DMS53 (cell line): ENCODE results near the gene UFSP1.

Source experiments
- DNase-seq: peaks from one replicate; lab custom pipeline; 2025; lab: John Stamatoyannopoulos, UW

Gene UFSP1

DNA sequence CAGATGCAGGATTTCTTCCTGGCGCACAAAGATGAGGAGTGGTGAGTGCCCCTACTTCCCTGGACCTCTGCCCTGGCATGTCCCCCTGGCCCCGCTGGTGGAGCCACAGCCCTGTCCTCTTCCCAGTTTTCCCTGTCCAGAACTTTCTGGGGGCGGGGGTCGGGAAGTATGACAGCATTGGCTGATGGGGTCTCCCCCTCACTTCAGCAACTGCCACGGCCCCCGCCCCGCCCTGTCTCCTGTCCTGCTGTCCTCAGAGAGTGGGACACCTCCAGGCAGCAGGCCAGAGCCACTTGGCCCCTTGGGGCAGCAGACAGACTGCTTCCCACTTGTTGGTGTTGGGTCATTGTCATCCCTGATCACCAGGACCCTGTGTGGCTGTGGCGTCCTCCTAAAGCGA lies 7.3 kb downstream of the UFSP1 start:
- DNase-seq = no peak

- no peak for DNase-seq
These were observed 8.4 kb downstream of the UFSP1 start for GRCh38 chr7:100881136-100881535.

DNA sequence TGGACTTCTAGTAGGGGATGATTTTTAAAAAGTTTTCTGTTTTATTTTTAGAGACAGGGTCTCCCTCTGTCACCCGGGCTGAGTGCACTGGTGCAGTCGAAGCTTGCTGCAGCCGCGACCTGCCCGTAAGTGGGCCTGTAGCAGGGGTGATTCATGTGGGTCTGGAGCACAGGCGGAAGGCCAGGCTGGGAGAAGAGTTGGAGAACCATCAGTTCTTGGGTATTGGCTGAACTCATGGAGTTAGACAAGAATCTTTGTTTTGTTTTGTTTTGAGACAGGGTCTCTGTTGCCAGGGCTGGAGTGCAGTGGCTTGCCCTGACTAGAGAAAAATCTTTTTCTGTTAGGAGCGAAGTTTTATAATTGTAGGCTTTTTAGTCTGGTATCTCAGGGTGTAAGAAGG lies 8.9 kb downstream of the UFSP1 start:
- DNase-seq = no peak

- DNase-seq = no peak
These were observed 9.7 kb downstream of the UFSP1 start for GRCh38 chr7:100879685-100880261.

DNA sequence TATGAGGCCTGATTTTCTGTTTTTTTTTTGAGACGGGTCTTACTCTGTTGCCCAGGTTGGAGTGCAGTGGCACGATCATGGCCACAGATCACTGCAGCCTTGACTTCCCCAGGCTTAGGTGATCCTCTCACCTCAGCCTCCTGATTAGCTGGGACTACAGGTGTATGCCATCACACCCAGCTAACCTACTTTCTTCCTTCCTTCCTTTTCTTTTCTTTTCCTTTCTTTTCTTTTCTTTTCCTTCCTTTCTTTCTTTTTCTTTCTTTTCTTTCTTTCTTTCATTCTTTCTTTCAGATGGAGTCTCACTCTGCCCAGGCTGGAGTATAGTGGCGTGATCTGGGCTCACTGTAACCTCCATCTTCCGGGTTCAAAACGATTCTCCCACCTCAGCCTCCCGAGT lies 10.8 kb downstream of the UFSP1 start:
- no peak for DNase-seq

- DNase-seq = no peak
These were observed 11.5 kb downstream of the UFSP1 start for GRCh38 chr7:100878013-100878412.

DNA sequence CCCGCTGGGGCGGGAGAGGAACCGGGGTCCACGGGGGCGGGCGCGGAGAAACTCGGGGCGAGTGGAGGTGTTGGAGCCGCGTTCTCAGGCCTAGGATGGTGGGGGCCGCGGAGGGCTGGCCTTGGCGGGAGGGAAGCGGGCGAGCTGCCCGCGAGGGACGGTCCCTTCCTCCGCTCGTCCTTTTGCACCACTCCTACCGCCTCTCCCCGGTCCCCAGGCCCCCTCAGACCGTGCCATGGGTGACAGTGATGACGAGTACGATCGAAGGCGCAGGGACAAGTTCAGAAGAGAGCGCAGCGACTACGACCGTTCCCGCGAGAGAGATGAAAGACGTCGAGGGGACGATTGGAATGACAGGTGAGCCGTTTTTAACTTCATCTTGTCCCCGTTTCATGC lies 14.2 kb downstream of the UFSP1 start:
- DNase-seq = peak; percentile 72

GRCh38 chr7:100874577-100875355 lies 14.7 kb downstream of the UFSP1 start, which contains the start of gene SRRT:
SRRT (plus strand) TSS chr7:100875103; CDS start chr7:100875591, 488 bp downstream.
- peak; percentile 100 for DNase-seq

DNA sequence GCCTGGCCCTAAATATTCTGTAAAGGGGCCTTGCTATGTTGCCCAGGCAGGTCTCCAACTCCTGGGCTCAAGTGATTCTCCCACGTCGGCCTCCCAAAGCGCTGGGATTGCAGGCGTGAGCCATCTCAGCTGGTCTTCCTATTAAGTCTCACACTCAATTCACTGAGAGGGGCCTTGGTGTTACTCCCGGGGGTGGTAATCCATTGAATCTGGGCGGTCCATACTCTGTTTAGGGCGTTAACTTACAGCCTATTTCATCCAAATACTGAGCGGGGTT lies 15.3 kb downstream of the UFSP1 start:
- peak; percentile 67 for DNase-seq

DNA sequence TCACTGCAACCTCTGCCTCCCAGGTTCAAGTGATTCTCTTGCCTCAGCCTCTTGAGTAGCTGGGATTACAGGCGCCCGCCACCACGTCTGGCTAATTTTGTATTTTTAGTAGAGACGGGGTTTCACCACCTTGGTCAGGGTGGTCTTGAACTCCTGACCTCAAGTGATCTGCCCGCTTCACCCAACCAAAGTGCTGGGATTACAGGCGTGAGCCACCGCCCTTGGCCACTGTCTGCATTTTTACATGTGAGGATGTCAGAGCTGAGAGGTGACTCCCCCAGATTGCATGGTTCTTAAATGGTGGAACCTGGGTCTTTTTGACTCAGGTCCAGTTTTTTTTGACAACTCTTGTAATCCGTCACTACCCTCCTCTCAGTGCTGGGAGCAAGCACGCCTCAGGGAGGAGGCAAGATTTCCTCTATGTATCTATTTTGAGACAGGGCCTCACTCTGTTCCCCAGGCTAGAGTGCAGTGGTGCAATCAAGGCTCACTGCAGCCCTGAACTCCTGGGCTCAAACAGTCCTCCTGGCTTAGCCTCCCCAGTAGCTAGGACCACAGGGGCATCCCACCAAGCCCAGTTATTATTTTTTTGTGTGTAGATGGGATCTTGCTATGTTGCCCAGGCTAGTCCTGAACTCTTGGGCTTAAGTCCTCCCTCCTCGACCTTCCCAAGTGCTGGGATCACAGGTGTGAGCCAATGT lies 15.8 kb downstream of the UFSP1 start:
- DNase-seq = no peak

DNA sequence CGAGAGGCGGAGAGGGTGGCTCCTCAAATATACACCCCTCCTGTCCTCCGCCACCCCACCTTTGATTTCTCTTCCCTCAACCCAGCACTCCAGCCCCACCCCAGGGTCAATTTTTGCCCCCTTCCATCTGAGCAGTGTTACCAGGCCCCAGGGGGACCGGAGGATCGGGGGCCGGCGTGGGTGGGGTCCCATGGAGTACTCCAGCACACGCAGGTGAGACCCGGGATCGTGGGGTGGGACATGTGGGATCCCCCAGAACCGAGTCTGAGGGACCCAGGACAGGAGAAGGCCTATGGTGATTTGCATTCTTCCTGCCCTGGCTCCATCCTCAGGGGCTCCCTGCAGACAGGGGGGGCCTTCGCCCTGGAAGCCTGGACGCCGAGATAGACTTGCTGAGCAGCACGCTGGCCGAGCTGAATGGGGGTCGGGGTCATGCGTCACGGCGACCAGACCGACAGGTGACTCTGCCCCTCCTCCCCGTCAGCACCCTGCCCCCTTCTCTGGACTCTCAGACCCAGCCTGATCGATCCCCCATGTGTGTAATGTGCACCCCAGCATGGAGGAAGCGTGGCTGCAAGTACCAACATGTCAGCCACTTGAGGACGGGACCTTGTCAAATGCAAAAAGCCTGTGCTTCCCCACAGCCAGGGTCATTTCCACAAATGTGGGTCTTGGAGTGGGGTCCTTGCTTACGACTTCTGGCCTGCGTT lies 21.6 kb downstream of the UFSP1 start:
- DNase-seq = no peak

GRCh38 chr7:100867040-100867775 lies 22.3 kb downstream of the UFSP1 start, which contains the start of gene TRIP6:
TRIP6 (plus strand) TSS chr7:100867387; CDS start chr7:100867498, 111 bp downstream.
- peak; percentile 46 for DNase-seq

DNA sequence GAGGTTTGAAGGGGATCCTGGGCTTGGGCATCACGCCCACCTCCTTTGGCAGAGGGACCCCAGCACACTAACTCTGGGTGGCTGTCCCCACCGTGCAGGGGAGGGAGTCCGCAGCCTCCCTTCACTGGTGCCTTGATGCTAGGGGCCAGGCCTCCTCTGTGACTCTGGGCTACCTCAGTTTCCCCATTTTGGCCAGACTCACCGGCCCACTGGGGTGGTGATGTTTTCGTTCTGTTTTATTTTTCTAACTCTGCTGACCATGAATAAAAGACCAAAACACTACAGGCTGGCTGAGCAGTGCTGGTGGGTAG lies 22.8 kb downstream of the UFSP1 start:
- no peak for DNase-seq

GRCh38 chr7:100865938-100866728 lies 23.4 kb downstream of the UFSP1 start:
- DNase-seq = peak; percentile 73

DNA sequence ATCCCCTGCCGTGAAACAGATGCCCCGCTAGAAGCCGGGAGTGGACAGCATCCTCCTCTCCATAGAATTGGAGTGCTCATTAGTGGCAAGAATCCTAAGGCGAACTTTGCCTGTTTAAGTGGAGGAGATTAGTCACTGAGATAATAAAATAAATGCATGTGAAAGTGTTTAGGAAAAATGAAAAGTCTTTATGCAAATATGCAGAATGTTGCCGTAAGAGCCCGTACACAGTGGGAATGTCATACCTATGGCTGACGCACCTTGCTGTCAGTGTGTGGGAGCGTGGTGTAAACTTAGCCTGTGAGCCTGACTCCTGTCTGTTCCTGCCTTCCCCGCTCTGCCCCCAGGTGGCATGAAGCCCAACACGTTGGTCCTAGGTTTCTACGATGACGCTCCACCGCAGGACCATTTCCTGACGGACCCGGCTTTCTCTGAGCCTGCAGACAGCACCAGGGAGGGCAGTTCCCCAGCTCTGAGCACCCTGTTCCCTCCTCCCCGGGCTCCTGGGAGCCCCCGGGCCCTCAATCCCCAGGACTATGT lies 24.1 kb downstream of the UFSP1 start:
- peak; percentile 64 for DNase-seq

DNA sequence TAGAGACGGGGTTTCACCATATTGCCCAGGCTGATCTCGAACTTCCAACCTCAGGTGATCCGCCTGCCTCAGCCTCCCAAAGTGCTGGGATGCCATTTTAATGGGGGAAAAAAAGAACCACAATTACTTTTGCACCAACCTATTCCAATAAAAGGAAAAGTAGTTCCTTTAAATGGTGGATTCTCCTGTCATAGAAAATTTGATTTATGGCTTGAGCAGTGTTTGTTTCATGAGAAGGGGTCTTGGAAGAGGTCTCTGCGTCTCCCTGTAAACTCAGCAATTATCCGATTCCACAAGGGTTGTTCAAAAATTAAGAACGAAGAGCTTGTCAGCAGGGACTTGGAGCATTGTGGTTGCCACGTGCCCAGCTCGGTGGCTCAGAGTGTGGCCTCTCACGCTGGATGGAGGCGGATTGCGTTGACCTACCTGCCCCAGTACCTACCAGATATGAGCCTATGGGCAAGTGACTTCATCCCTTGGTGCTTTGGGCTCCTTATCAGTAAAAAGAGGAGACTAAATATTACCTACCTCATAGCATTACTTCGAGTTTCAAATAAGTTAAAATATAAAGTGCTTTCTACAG lies 25.2 kb downstream of the UFSP1 start:
- DNase-seq = no peak

- no peak for DNase-seq
These were observed 26.0 kb downstream of the UFSP1 start for GRCh38 chr7:100863406-100863950.

- no peak for DNase-seq
These were observed 27.9 kb downstream of the UFSP1 start for GRCh38 chr7:100861616-100861985.

DNA sequence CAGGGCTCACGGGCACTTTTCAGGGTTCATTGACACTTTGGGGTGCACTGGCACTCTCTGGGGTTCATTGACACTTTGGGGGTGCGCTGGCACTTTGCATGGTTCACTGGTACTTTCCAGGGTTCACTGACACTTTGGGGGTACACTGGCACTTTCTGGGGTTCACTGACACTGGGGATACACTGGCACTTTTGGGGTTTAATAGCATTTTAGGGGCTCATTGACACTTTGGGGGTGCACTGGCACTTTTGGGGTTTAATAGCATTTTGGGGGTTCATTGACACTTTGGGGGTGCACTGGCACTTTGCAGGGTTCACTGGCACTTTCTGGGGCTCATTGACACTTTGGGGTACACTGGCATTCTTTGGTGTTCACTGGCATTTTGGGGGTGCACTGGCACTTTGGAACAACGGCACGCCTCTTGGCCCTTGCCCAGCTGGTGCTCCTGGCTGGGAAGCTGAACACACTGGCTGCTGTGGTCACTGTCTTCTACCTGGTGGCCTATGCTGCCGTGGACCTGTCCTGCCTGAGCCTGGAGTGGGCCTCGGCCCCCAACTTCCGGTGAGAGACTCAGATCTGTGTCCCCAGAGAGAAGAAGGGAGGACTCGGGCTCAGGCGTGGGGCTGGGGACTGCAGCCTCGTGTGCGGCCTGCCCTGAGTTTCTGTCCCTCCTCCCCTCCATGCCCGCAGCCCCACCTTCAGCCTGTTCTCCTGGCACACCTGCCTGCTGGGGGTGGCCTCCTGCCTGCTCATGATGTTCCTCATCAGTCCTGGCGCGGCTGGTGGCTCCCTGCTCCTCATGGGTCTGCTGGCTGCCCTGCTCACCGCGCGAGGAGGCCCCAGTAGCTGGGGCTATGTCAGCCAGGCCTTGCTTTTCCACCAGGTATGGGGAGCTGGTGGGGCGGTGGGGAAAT lies 28.6 kb downstream of the UFSP1 start:
- no peak for DNase-seq
